ENCODE data around the gene ANXA2R. TPM values are rescaled to one million over a fixed set of nuclear protein-coding genes. Genes with fewer than 3 reads are reported as not detected.

Gene ANXA2R
- total RNA-seq, 1 donor from 2014 or later, result 0.93 TPM

DNA sequence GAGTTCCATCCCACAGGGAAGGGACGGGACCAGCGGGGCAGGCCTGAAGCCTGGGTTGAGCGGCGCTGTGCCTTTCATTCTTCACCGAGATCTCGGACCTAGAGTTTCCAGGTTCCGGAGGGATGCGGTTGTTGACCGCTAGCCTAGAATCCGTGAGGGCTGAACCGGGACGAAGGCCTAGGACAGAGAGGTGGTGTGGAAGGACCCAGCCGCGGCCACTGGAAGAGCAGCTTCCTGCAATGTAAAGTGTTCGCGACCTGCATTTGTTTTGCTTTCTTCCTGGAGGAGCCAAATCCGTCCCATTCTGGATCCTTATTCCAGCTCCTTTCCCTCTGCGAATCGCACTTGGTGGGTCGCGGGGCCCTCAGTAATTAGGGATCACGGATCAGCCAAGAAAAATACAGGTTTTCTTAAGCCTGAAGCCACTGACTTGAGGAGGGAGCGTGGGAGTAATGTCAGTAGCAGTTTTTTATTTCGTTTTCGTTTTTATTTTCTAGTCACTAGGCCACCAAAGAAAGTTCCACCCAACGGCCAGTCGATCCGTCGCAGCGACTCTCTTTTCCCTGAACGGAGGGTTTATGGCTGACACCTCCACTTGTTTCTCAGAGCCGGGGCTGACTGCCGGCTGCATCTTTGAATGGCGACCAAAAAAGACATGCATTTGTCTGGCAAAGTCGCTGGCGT, 48.6 kb downstream of the ANXA2R start:
- Mint-ChIP-seq H3K27me3 (peaks cover 60% of the 10 kb centered on the region), H3K9me3 (ENCODE audit: low read depth) (peaks cover 11% of the 10 kb centered on the region), H3K4me1 (ENCODE audit: low read depth) (peaks cover 3% of the 10 kb centered on the region), H3K27ac (peak overlapping the region; percentile 52), H3K36me3 (ENCODE audit: insufficient read depth) (peaks cover 3% of the 10 kb centered on the region), H3K4me3 (ENCODE audit: low read depth) (peak overlapping the region; percentile 83)
- DNase-seq (ENCODE audit: low spot score, unreplicated experiment), result no peak
- TF ChIP-seq, protein P1, sequence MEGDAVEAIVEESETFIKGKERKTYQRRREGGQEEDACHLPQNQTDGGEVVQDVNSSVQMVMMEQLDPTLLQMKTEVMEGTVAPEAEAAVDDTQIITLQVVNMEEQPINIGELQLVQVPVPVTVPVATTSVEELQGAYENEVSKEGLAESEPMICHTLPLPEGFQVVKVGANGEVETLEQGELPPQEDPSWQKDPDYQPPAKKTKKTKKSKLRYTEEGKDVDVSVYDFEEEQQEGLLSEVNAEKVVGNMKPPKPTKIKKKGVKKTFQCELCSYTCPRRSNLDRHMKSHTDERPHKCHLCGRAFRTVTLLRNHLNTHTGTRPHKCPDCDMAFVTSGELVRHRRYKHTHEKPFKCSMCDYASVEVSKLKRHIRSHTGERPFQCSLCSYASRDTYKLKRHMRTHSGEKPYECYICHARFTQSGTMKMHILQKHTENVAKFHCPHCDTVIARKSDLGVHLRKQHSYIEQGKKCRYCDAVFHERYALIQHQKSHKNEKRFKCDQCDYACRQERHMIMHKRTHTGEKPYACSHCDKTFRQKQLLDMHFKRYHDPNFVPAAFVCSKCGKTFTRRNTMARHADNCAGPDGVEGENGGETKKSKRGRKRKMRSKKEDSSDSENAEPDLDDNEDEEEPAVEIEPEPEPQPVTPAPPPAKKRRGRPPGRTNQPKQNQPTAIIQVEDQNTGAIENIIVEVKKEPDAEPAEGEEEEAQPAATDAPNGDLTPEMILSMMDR (IDR thresholded peaks at IDR 0.05; ENCODE audit: unreplicated experiment), result no peak

- Mint-ChIP-seq H3K27ac (no peak overlapping the region), H3K4me1 (ENCODE audit: low read depth) (peaks cover 3% of the 10 kb centered on the region), H3K27me3 (peaks cover 54% of the 10 kb centered on the region), H3K9me3 (ENCODE audit: low read depth) (peaks cover 14% of the 10 kb centered on the region), H3K36me3 (ENCODE audit: insufficient read depth) (peaks cover 3% of the 10 kb centered on the region), H3K4me3 (ENCODE audit: low read depth) (no peak overlapping the region)
- DNase-seq (ENCODE audit: low spot score, unreplicated experiment), result no peak
- TF ChIP-seq, protein P1 (IDR thresholded peaks at IDR 0.05; ENCODE audit: unreplicated experiment), result no peak
Measured at GRCh38 chr5:42990892-42991291, 49.2 kb downstream of the ANXA2R start.

Other genes starting within 250 kb of the ANXA2R start
- gene SELENOP, start 228.4 kb downstream of the ANXA2R start, total RNA-seq, result 85.3 and 86.3 TPM in 2 replicates
- 46.9 and 54.7 TPM in 2 replicates for gene ZNF131, start 80.6 kb upstream of the ANXA2R start, total RNA-seq
- gene NIM1K, start 151.9 kb upstream of the ANXA2R start, total RNA-seq, result 0.19 and 0.49 TPM in 2 replicates

Data from progenitor cell of endocrine pancreas (in vitro differentiated cells).